GM21367 (cell line): Measurements from ENCODE around the gene GALNT4.

Experiments used
- ATAC-seq: cut with Tn5 transposase; IDR thresholded peaks from one replicate; pipeline ENCODE4 v1.9.1; 2021; ENCODE audit not compliant: unreplicated experiment

The GALNT4 gene

DNA sequence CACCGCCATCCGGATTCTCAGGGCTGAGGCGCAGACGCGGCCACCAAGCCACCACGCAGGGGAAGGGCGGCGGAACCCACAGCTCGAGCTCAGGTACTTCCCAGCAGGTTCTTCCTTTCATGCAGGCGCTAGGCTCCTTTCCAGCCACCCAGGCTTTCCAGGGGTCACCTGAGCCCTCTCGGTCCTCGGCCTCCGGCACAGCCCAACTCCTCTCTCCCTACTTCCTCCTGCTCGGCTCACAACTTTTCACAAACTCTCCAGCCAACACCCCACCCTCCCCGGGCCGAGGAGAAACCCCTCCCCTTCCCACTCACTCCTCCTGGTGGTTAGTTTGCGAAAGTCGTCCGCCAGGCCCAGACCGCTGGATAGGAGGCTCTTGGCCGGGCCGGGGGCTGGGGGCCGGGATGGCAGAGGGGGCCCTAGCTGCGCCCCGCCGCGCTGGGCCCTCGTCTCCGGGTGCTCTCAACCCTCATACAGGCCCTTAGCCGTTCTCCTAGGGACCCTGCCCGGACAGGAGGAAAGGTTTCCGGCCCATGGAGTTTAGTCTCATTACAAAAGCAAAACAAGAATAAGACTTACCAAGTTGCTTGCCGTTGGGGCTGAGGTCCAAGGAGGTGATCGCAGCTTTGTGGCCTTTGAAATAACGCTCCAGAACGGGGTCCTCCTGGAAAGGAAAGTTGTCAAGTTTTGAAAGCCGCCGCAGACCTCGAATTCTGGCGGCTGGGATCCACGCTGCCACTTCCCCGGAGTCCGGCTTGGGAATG is at the start of gene GALNT4:
TSS of gene GALNT4 (minus strand) at position 256 of the 764 bp plus-strand sequence. CDS start at position 9, 247 bp downstream.
- peak; percentile 74 for ATAC-seq

DNA sequence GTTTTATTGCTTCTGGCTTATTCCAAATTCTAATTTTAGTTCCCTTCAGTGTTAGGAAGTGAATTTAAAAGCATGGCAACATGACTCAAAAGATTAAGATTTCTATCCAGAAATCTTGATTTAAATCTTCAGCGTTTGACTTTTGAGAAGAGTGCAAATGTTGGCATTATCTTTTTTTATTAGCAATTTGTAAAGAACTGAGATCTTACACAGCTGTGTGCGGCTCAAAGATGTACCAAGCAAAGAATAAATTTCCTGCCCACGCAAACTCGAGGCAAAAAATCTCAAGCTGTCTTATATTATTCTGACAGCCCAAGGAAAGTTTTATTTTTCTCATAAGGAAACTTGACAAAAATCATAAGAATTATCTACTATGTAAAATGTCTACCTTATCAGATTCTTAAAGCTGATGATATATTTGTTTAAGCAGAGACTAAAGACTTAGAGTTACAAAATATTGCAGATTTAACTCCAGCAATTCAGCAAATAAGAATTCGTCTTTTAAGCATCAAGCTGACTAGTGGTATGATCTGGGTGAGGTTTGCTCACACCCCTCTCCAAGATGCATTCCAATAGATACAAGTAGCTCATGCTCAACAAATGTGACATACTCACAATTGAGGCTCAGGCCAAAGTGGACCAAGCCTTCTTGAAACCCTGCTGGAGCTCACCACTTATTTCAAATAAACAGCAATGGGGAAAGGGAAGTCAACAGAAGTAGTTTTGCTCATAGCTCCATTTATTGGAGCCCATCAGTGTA is 48.6 kb upstream of the GALNT4 start:
- no peak for ATAC-seq

- no peak for ATAC-seq
Observed at GRCh38 chr12:89571491-89572195, 47.0 kb upstream of the GALNT4 start.

DNA sequence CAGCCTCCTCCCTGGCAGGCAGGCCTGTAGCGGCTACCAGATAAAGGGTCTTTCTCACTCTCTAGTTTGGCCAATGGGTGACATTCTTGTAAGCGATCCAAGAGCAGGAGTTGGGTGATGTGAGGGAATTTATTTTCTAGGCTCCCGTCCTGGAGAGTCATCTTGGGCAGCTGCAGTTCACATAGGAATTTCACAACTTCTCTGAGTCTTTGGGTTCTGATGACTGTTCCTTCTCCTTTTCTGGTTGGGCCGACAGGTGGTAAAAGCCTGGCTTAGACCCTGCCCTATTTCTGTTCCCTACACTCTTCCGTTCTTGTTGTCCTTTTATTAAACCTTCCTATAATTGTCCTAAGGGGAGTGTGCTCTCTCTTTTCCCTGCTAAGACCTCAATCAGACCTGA is 43.9 kb upstream of the GALNT4 start:
- ATAC-seq = no peak

- ATAC-seq = no peak
Observed at GRCh38 chr12:89567691-89568239, 43.2 kb upstream of the GALNT4 start.

- no peak for ATAC-seq
Observed at GRCh38 chr12:89566615-89567014, 42.0 kb upstream of the GALNT4 start.

- no peak for ATAC-seq
Observed at GRCh38 chr12:89565002-89565401, 40.4 kb upstream of the GALNT4 start.

- no peak for ATAC-seq
Observed at GRCh38 chr12:89559753-89560152, 35.2 kb upstream of the GALNT4 start.

GRCh38 chr12:89556976-89557375 is 32.4 kb upstream of the GALNT4 start:
- no peak for ATAC-seq

DNA sequence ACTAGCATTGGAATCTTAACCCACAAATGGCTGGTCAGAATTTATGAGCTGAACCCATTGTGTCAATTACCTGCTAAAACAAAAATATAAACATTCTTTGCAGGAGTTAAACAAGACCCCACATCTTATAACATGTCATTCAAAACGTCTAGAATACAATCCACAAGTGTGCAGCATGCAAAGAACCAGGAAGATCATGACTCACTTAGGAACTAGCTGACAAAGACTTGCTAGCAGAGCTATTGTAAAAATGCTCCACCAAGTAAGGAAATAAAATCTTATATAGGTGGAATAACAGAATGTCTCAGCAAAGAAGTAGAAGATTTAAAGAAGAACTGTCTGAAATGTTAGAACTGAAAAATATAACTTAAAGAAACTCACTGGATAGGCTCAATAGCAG is 27.8 kb upstream of the GALNT4 start:
- no peak for ATAC-seq

DNA sequence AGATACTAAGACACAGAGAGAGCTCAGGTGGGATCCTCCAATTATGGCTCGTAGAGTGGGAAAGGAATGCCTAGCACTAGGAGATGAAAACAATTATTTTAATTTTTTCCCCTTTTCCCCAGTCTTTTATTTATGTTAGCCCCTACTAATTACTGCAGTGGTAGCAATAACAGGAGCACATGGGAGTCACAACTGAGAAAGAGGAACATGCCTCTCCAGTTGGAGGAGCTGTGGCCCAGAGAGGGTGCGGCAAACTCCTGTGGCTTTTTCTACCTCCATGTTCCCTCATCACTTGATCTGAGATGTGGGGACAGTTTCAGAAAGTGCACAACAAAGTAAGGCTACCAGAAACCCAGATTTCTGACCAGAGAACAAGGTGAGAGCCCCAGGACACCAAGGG is 27.2 kb upstream of the GALNT4 start:
- ATAC-seq = no peak

DNA sequence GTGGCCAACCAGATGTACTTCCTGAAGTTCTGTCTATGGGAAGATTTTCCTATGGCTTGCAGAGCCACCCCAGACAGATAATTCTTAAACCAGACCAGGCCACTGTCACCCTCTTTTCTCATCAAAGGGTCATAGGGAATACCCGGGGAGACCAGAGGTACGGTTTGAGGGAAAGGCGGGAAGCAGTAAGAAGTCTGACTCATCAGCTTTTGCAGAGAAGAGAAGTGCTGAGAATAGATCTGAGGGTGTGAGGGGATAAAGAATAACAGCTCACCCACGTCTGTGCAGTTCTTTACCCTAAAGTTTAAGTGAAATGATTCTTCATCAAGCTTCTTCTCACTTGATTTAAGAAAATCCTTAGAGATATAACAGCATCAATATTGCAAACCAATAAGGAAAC is 22.5 kb upstream of the GALNT4 start:
- ATAC-seq = no peak

DNA sequence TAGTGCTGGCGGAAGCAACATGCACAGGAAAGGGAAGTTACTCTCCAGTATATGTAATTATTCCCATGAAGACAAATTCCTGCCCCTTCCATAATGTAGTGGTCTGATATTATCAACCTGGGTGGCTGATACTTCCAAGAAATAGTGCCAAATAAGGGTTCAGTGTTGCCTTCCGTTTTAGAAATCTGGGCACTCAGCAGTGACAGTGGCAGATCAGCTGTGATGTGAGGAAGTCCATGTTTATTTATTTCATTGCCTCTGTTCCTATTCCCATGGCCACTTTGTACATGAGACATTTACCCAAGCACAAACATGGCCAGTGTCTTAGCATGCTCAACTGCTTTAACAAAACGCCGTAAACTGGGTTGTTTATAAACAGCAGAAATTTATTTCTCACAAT is 21.6 kb upstream of the GALNT4 start:
- ATAC-seq = no peak

DNA sequence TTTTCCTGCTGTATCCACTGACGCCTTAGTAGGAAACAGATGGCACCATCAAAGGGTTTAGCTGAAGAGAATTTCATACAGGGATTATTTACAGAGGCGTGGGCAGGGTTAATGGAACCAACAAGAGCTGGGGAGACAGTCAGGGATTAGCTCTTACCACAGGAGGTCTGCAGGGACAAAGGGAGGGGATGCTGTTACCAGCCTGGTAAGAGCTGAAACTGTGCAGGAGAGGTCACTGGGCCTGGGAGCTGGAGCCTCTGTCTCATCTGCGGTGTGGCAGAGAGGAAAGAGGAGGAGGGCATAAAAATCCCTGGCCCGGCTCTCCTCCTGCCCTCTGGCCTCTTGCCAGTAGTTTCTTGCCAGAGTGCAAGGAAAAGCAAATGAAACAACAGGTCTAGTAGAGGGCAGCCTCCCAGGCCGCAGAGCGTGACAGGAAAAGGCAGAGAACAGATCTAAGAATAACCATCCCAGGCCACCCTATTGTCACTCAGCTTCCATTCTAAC is 20.1 kb upstream of the GALNT4 start:
- no peak for ATAC-seq

DNA sequence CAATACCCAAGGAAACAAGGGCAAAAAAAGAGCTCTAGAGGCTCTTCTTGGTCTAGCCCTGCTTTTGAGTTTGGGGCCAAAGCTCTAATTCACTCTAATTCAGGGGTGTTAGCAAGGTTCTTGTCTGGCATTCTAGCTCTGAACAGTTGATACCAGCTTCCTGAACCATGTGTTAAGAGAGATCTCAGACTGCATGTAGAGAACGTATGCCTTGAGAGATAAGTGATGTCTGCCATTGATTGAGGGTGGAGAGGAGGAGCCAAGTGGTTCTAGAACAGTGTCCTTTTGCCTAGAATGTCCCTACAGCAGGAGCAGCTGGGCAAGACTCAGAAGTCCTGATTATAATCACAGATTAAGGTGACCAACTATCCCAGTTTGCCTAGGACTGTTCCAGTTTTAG is 19.4 kb upstream of the GALNT4 start:
- ATAC-seq = no peak

DNA sequence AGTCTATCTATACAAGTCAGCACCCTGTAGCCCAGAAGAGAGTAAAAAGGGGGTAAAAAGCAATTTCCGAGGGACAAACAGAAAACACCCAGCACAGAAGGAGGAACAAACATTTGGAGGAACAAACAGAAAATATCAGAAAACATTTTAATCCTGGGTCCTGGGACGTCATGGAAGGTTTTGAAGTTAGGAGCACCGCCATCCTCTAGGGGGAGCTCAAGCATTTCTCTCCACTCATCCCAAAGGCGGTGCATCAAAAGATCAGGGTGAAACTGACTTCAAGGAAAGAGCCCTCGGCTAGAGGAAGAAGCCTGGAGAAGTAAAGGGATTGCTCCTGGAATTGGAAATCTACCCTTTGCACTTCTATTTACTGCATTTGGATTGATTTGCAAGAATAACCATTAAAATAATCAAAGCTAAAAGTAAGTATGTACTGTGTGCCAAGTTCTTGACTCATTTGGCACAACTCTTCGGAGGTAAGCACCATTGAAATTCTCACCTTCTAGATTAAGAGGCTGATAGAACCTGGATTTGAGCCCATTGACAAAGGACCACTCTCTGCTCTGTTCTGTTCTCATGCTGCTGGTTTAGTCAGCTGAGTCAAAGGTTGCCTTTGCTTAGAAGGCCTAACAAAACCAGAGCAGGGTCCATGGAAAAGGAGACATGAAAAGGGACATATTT is 18.5 kb upstream of the GALNT4 start:
- peak; percentile 66 for ATAC-seq

- ATAC-seq = no peak
Observed at GRCh38 chr12:89542236-89542635, 17.6 kb upstream of the GALNT4 start.

DNA sequence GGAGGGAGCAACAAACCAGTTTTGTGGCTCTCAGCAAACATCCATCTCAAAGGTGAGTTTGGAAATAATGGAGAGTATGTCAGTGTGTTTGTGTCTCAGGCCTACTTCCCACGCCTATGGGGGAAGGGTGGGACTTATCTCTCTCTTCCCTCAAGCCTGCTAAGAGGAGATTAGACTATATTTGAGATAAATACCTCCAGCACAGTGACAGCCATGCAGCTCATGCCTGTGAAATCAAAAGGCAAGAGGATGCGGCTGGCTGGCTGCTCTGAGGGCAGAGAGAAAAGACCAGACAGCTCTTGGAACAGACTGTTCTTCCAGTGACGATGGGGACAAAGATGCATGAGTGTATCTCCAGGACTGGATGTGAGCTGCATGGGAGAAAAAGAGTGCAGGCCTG is 16.0 kb upstream of the GALNT4 start:
- no peak for ATAC-seq

GRCh38 chr12:89539426-89540223 is 15.0 kb upstream of the GALNT4 start:
- no peak for ATAC-seq

- ATAC-seq = no peak
Observed at GRCh38 chr12:89538897-89539296, 14.3 kb upstream of the GALNT4 start.
